Stimulated activated CD8-positive, alpha-beta memory T cell treated with anti-CD3 and anti-CD28 coated beads, Interleukin-4, amount 100 ng/mL, for 1 hour (primary cell): ENCODE measurements around the gene MOSMO.
"Not testable (repeated sequence)": the region's sequence is repeated elsewhere in the genome, so short reads cannot be mapped to it uniquely, and the experiment has no call there.

Experiments used
- DNase-seq, 2 donors: peaks; one replicate each; pipeline ENCODE4 v3.0.0-alpha.2; 2020; ENCODE audit warnings: low read depth in 2 of 2, low spot score in 1 of 2

Gene MOSMO

DNA sequence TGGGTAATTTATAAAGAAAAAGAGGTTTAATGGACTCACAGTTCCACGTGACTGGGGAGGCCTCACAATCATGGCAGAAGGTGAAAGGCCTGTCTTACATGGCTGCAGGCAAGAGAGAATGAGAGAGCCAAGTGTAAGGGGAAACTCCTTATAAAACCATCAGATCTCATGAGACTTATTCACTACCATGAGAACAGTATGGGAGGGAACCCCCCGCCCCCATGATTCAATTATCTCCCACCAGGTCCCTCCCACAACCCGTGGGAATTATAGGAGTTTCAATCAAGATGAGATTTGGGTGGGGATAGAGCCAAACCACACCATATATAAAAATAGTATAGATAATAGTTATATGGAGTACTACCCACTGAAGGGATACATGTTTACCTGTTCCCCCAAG is 36.0 kb downstream of the MOSMO start:
- not testable (repeated sequence) for DNase-seq

DNA sequence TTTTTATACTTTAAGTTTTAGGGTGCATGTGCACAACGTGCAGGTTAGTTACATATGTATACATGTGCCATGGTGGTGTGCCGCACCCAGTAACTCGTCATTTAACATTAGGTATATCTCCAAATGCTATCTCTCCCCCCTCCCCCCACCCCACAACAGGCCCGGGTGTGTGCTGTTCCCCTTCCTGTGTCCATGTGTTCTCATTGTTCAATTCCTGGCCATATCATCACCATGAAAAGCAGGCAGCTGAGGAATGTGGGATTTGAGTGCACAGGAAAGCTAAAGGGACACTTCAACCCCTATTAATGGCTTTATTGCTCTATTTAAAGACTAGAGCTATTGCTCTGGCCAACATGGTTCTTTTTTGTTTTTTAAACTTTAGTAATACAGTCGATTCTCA is 38.0 kb downstream of the MOSMO start:
- DNase-seq = not testable (repeated sequence)

DNA sequence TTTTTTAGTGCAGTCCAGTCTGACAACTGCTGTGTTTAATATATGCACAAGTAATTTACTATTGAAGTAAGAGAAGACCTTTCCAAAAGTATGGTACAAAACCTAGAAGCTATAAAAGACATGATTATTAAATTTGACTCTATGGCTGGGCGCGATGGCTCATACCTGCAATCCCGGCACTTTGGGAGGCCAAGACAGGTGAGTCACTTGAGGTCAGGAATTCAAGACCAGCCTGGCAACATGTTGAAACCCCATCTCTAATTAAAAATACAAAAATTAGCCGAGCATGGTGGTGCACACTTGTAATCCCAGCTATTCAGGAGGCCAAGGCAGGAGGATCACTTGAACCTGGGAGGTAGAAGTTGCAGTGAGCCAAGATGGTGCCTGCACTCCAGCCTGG is 43.1 kb downstream of the MOSMO start:
- no peak for DNase-seq

DNA sequence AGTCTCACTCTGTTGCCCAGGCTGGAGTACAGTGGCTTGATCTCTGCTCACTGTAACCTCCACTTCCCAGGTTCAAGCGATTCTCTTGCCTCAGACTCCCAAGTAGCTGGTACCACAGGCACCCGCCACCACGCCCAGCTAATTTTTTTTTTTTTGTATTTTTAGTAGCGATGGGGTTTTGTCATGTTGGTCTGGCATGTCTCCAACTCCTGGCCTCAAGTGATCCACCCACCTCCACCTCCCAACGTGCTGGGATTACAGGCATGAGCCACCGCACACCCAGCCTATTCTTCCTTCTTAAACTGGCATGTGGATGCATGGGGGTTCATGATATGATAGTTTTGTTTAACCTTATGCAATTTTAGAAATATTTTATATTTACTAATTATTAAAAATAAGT is 45.1 kb downstream of the MOSMO start:
- no peak for DNase-seq

DNA sequence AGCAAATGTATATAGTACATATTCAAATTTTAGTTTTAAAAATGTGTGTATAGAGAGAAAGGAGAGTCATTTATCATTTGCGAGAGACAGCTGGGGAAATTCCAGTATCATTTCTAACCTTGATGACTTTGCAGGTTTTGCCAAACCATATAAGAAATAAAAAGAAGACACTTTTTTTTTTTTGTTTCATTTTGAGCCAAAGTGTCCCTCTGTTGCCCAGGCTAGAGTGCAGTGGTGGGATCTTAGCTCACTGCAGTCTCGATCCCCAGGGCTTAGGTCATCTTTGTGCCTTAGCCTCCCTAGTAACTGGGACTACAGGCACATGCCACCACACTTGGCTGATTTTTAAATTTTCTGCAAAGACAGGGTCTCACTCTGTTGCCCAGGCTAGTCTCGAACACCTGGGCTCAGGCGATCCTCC is 46.0 kb downstream of the MOSMO start:
- DNase-seq = no peak

DNA sequence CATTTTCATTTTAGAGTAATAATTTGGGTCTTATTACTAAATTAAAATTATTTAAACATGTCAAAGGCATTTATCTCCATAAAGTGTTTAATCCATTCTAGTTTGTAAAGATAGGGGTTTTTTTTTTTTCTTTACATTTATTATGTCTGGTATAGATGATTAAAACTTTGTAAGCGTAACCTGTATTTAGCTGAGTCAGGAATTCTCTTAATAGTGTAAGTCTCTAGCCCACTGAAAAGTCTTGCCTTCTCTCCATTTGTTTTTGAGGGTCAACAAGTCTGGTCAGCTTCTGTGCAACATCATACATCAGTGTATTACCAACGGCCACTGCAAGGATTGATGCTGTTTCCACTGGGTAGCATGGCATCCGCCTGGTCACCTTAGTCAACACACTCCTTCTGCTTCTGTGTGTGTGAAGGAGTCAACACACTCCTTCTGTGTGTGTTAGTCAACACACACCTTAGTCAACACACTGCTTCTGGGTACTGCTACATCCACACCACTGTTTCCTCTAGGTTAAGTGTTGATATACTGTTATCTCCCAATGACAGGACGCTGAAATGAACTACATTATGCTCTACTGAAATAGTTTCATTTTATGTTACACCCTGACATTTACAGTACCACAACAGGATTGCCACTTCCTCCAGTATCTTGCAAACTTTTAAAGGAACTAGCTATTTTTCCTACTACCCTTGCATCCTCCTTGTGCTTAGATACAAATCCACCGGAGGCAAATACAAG is 47.1 kb downstream of the MOSMO start:
- DNase-seq = no peak

DNA sequence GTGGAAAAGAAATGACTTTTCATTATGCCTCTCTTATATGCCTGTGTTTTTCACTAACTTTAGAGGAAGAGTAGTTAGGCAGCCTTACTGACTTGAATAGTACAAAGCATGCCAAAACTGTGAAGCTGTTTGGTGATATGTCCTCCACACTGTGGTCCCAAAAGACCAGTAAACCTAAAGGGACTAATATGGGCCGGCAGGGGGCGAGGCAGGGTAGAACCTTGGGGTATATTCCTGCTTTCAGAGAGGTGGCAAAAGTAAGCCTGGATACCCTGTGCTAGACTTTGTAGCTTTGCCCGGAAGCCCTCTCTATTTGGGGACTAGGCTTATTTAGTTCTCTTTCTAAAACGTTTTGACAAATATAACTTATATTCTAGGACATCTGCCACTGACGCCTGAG is 48.0 kb downstream of the MOSMO start:
- no peak for DNase-seq

DNA sequence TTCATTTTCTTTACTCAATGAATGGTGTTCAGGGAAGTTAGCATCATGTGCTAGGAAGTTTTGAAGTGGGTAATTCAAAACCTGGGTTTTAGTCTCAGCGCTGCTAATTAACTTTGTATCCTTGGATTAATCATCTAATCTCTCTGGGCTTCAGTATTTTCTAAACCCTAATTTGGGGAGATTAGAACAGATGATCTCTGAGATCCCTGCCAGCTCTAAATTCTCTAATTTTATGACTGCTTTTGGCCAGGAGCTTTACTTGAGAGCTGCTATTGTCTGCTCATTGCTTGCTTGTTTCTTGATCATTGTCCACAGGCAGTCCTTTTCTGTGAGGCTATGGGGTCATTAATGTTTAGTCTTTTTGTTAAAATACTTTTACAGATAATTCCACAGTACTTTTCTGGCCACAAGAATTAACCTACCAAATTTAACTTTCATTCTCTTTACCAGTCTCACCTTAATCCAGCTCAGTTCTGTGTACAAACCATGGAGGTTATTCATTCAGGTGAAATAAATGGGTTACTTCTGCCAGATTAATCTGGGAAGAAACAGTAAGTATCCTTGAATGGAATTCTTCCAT is 56.1 kb downstream of the MOSMO start:
- DNase-seq = no peak

DNA sequence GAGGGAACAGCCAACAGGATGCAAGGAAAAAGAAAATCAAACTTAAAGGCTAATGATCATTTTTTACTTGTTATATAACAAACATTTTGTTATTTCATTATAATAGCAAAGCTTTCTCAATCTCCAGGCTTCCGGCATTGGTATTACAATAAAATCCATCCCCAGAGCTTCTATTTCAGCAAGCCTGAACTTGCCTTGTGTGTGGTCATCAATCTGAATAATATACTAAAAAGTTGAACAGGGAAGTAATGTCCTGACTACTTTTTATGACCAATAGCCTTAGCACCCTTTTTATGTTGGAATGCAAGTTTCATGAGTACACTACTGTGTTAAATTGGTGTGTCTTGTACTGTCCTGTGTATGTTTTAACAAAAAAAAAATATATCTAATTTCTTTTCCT is 57.3 kb downstream of the MOSMO start:
- no peak for DNase-seq

DNA sequence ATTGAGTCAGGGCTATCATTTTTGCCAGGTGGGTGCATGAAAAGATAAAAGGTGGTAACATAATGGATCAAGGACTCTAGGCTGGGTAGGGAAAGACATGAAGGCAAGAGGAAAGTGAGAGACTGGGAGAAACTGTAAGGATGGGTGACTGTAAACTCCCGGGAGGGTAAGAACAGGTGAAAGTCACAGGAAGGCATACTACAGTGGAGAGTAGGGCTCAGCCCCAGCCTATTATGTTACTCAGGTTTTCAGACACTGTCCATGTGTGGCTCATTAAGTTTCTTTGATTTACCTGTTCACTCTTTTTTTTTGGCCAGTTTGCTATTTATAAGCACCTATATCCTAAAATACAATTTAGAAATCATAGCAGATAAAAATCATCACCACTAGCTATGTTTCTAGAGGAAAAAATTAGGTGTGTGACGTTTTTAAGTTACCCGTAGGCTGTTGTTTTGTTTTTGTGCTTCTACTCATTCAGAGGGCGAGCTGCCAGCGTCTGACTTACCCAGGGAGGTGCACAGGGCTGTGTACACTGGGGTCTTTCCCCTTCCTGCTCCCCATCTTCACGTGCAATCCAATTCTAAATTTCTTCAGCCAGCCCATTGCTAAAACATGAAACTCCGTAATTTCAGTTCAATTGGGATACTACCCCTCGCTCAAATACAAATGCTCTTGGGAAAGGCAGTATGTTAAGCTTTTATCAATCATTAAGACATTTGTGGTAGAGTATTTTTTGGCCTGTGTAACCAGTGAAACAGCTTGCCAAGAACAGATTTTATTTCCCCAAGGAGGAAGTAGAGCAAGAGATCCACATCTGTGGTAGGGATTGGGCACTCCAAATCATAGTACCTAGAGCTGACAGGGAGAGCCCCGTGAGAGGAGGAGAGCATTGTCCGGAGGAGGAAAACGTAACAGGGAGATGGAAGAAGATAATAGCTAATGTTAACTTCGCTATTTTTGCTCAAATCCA is 62.7 kb downstream of the MOSMO start:
- no peak for DNase-seq

DNA sequence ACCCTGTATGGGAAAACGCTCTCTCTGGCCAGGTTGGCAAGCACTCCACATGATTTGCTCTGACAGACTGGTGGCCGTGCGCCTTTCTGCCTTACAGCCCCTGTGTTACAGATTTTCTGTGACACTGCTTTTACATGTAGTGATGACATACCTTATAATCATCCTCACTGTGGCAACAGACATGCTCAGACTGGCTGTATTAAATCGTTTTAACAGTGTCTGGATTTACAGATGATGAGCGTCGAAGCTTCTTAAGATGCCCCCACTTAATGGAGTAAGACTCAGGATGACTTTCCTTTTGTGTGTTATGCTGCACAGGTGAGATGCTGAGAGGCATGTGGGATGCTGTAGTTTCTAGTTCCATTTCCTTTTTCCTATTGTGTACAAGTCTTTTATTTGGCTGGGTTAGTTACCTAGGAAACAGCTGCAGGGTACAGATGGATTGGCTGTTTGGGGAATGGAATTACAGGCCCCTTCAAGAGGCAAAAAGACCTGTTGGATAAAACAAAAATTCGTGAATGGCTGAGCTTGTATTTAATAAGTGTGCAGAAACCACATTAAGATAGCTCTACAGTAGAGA is 63.5 kb downstream of the MOSMO start:
- no peak for DNase-seq

DNA sequence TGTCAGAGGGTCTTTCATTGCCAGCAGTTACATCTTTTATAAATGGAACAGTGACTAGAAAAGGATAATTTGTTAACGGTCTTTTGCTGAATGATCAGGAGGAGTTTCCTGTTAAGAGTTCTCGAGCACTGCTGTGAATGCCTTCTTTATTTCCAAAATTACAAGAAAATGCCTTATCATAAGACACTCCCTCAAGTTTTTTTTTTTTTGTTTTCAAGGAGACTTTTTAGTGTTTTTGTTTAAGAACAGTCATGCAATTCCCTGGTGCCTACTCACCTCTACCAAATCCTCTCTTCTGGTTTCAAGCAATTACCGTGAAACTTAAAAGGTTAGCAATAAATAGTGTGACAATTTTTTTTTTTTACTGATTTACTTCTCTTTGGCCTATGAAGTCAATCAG is 65.4 kb downstream of the MOSMO start:
- no peak for DNase-seq

DNA sequence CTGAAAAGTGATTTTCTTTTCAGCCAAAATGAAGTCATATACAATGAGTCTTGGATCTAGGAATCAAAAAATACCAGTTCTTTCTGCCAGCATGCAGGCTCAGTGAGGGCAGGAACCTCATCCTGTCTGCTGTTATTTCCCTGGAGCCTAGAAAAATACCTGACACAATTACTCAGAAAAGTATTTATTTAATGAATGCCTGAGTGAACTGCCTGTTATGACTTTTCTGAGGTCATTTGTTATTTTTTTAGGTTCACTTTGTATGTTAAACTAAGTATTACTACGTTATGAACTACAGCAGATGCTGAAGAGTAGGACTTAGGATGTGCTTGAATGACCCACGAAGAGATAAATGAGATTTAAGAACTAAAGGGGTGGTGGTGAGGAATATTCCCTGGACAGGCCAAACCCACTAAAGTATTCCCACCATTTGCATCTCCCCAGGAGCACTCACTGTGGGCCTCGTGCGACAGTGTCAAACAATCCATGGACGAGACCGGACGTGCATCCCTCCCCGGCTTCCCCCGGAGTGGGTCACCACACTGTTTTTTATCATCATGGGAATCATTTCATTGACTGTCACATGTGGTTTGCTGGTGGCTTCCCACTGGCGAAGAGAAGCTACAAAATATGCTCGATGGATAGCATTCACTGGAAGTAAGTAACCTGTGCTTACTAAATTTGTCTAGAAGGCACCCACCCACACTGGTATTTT is 67.3 kb downstream of the MOSMO start:
- no peak for DNase-seq

DNA sequence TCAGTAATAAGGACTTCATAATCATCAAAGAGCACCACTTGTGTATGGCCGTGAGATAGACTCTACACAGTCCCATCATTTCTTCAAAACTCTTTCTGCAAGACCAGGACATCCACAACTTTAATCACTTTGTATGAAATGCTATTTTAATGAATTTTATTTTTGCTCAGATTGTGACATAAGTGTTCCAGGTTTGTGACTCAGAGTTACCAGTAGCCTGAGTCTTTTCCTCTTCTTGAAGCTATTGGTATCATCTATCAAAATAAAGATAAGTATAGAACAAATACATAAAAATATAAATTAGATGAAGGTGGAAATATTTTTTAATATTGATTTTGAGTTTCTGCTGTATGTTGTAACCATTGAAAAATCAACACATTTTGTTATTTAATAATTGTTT is 67.9 kb downstream of the MOSMO start:
- DNase-seq = no peak

DNA sequence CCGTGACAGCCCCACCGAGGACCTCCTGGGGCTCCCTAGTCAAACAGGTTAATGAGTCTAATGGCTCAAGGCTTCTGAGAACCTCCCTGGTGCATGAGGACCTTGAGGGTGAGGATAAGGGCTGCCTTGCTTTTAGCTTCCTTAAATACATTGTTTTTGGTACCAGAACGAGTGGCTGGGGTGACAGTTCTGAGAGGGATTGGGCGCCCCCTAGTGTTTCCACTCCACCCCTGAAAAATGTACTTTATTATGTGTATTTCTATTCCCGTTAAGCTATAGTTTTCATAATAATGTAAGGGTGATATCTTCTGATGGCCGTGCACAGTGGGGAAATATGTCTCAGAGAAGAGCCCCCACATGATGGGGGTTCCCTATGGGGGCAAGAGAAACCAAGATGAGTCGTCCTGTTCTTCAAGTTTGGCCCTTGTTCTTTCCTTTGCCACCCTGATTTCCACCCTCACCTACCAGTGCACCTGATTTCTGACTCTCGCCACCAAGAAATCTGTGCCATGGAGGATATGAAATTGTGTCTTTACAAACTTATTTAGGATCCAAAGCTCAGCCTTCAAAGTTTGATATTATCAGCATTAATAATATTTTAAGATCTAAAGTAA is 69.9 kb downstream of the MOSMO start:
- DNase-seq = peak; percentile 45 to 64

DNA sequence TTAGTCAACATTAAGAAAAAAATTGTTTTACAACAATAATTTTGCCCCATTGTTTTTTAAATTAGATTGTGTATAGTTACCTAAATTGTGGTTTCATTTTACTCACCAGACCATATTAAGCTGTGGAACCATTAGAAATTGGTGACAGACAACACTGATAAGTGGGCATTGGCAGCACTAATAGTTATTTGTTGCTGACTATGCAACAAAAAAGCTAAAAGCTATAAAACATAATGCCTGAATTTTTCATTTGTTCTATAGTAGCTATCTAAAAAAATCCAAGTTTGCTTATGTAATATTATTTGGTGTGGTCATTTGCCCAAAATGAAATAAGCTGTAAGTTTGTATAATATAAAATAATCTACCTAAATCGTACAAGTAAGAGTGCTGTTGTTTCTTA is 70.7 kb downstream of the MOSMO start:
- DNase-seq = no peak

DNA sequence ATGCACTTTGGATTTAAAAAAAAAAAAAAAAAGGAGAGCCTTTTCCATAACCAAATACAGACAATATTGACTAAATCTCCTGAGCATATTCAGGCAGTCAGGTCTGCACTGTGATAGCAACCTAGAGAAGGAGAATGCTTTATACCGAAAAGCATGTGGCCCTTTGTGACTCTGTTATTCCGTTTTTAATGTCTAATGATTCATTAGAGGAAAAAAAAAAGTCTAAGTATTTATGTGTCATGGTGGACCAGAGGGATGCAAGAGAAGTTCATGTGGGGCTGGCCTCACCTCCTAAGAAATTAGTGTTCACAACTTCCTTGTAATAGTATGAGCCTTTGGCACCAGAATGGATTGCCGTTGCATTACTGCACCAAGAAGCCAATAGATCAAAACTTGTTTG is 73.1 kb downstream of the MOSMO start:
- no peak for DNase-seq

DNA sequence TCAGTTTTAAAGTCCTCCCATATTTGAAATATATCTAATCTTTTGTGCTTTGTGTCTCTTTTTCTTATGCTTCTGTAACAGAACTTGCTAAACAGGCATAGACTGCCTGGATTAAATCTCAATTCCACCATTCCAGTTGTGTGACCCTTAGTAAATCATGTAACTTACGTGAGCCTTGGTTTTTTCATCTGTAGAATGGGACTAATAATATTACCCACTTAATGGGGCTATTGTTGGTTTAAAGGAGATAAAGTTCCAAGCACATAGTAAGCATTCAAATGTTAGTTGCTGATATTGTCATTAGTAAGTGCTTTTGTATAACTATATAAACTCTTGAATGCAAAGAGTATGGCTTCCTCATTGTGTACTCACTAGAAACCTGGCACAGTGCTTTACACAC is 78.5 kb downstream of the MOSMO start:
- no peak for DNase-seq

DNA sequence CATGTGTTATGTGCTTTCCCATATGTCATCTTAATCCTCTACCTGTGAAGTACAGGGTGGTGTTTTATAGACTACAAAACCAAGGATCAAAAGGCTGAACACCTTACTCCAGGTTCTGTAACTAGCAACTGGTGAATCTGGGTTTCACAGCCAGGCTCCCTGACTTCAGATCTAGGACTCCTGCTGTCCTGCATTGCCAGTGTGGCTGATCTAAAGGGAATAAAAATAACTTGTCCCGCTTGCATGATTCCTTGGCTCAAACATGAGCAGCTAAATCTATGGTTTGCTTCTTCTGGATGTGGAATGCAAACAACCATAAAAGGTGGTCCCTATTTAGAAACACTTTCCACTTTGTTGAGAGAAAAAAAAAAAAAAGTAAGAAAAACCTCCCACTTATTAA is 80.7 kb downstream of the MOSMO start:
- DNase-seq = no peak

DNA sequence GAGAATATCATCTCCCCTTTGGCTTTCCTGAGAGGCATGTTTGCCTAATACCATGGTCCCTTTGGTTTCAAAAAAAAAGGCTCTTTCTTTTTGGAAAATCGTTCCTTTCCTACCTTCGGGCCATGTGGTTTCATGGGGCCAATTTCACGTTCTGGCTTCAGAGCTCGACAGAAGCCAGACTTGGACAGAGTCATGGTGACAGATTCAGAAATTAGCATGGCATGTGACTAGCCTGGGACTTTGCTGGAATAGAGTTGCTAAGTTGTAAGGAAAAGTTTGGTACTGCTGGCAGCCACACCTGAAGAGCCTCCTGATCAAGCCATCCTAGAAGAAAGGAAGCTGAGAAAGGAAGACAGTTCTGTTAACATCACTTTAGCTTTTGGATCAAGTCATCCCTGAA is 82.0 kb downstream of the MOSMO start:
- no peak for DNase-seq

DNA sequence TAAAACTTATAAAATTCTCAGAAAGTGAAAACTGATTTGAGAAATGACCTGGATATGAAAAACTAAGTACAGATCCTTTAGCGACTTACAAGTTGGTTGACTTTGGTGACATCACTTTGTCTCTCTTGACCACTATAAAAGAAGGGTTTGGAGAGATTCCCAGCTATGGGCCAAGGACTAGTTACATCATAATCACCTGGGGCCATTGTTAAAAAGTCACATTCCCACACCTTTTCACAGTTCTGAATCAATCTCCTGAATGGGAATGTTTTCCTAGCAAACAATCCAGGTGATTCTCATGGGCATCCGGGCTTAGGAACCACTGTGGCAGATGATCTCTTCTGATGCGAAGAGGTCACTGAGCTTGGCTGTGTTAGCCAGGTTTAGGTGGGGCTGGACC is 83.8 kb downstream of the MOSMO start:
- no peak for DNase-seq
